NCI-H2227 (cell line): ENCODE data around the gene TCOF1.

Source experiments
- DNase-seq: peaks from one replicate; lab custom pipeline; 2025; ENCODE audit not compliant: unreplicated experiment; lab: John Stamatoyannopoulos, UW

The TCOF1 gene

GRCh38 chr5:150357326-150358260 is at the start of gene TCOF1:
TCOF1 (plus strand) TSS chr5:150357697; CDS start chr5:150357747, 50 bp downstream.
- DNase-seq = peak; percentile 97

- DNase-seq = peak; percentile 74
These were observed 48.2 kb upstream of the TCOF1 start for GRCh38 chr5:150309101-150309885.

GRCh38 chr5:150309886-150310239 is 47.6 kb upstream of the TCOF1 start:
- no peak for DNase-seq

- DNase-seq = no peak
These were observed 47.3 kb upstream of the TCOF1 start for GRCh38 chr5:150310246-150310645.

- DNase-seq = no peak
These were observed 46.3 kb upstream of the TCOF1 start for GRCh38 chr5:150311015-150311692.

GRCh38 chr5:150312518-150312917 is 45.0 kb upstream of the TCOF1 start:
- DNase-seq = no peak

GRCh38 chr5:150313501-150313900 is 44.0 kb upstream of the TCOF1 start:
- no peak for DNase-seq

GRCh38 chr5:150313921-150314716 is 43.4 kb upstream of the TCOF1 start:
- DNase-seq = no peak

GRCh38 chr5:150315245-150315644 is 42.3 kb upstream of the TCOF1 start:
- no peak for DNase-seq

GRCh38 chr5:150316320-150316719 is 41.2 kb upstream of the TCOF1 start:
- DNase-seq = no peak

GRCh38 chr5:150317048-150318003 is 40.2 kb upstream of the TCOF1 start:
- no peak for DNase-seq

GRCh38 chr5:150318613-150319483 is 38.6 kb upstream of the TCOF1 start:
- no peak for DNase-seq

GRCh38 chr5:150319484-150319790 is 38.1 kb upstream of the TCOF1 start:
- no peak for DNase-seq

GRCh38 chr5:150320044-150320613 is 37.4 kb upstream of the TCOF1 start:
- no peak for DNase-seq

GRCh38 chr5:150321211-150321610 is 36.3 kb upstream of the TCOF1 start:
- DNase-seq = no peak

GRCh38 chr5:150321784-150322183 is 35.7 kb upstream of the TCOF1 start:
- DNase-seq = no peak

- no peak for DNase-seq
These were observed 35.3 kb upstream of the TCOF1 start for GRCh38 chr5:150322202-150322601.

GRCh38 chr5:150323092-150323491 is 34.4 kb upstream of the TCOF1 start:
- DNase-seq = no peak
